Left ventricle myocardium superior (tissue), 1 donor: Measurements from ENCODE around the gene NCOA1. TPM values are rescaled to one million over a fixed set of nuclear protein-coding genes. Genes with fewer than 3 reads are reported as not detected.

Experiments
- total RNA-seq: library from RNA; stranded (reverse); fragmentation: NEBNext Ultra II Directional; extraction: Animal tissue kit (Norgen Biotek cat#: 25700); gene quantifications from one replicate; pipeline ENCODE4 v1.2.1, GENCODE V29; 2021
- donor health status: DM: no; HTN: yes; CAD: no; lungs with severe emphysema.

NCOA1 gene
- total RNA-seq, 1 donor from 2014 or later: 34.3 TPM

Other genes with a start within 250 kb of the NCOA1 start
- 52.7 TPM for gene ITSN2, start 130.7 kb upstream of the NCOA1 start, total RNA-seq